Common myeloid progenitor, CD34-positive (primary cell): ENCODE measurements around the gene CACYBP.

Experiments used
- CTCF ChIA-PET: fragments of 350-600 bp; sonication (Branson Sonifier 250); formaldehyde crosslinking; loops from one replicate; lab custom pipeline; 2021; ENCODE audit warnings: antibody characterized with exemption; lab: Charles Lee
- POLR2A ChIA-PET: fragments of 350-600 bp; sonication (Branson Sonifier 250); formaldehyde crosslinking; loops from one replicate; lab custom pipeline; 2021; ENCODE audit warnings: antibody characterized with exemption; lab: Charles Lee
- DNase-seq, 3 donors: peaks; one replicate each; pipeline versions ENCODE4 v3.0.0 to v3.0.0-alpha.2; 2013
- H3K27ac ChIP-seq, 2 experiments: 1 replicate in 1 of 2; 2 replicates in 1 of 2; pipeline ENCODE4 v1.7.0; 2013; ENCODE audit warnings: inconsistent platforms in 2 of 2, low read length in 2 of 2, mild to moderate bottlenecking in 2 of 2, low read depth in 1 of 2, moderate library complexity in 1 of 2; ENCODE audit not compliant: severe bottlenecking in 2 of 2, insufficient read depth in 1 of 2, poor library complexity in 1 of 2
- H3K27me3 ChIP-seq, 5 experiments: replicated peaks in 2 of 5; 1 replicate in 3 of 5; 2 replicates in 2 of 5; pipeline versions ENCODE4 v1.6.1 to v1.7.0; 2013; ENCODE audit warnings: low read length in 4 of 5, mild to moderate bottlenecking in 2 of 5, moderate library complexity in 2 of 5, inconsistent platforms in 1 of 5; ENCODE audit not compliant: insufficient read depth in 5 of 5, control insufficient read depth in 4 of 5
- H3K36me3 ChIP-seq, 4 experiments: 1 replicate in 2 of 4; 2 replicates in 2 of 4; pipeline versions ENCODE4 v1.6.1 to v1.7.0; 2013; ENCODE audit warnings: low read length in 3 of 4, control low read depth in 1 of 4, mild to moderate bottlenecking in 1 of 4; ENCODE audit not compliant: control insufficient read depth in 4 of 4, insufficient read depth in 4 of 4
- H3K4me1 ChIP-seq, 4 experiments: 1 replicate in 3 of 4; 2 replicates in 1 of 4; pipeline versions ENCODE4 v1.6.1 to v1.7.1; 2013; ENCODE audit warnings: low read length in 3 of 4, mild to moderate bottlenecking in 3 of 4, control low read depth in 1 of 4, inconsistent platforms in 1 of 4, moderate library complexity in 1 of 4; ENCODE audit not compliant: control insufficient read depth in 4 of 4, insufficient read depth in 4 of 4; ENCODE audit errors: control extremely low read depth in 1 of 4
- H3K4me3 ChIP-seq, 7 experiments: 1 replicate in 4 of 7; 2 replicates in 3 of 7; pipeline versions ENCODE4 v1.5.1 to v1.7.0; 2013; ENCODE audit warnings: mild to moderate bottlenecking in 7 of 7, low read length in 6 of 7, moderate library complexity in 6 of 7, inconsistent platforms in 2 of 7, low read depth in 2 of 7, control low read depth in 1 of 7; ENCODE audit not compliant: insufficient read depth in 4 of 7, control insufficient read depth in 1 of 7; ENCODE audit errors: extremely low read depth in 1 of 7
- H3K9me3 ChIP-seq, 5 experiments: 1 replicate in 4 of 5; 2 replicates in 1 of 5; pipeline versions ENCODE4 v1.6.1 to v1.7.1; 2013; ENCODE audit warnings: low read length in 4 of 5, mild to moderate bottlenecking in 2 of 5, inconsistent platforms in 1 of 5, low read depth in 1 of 5, moderate library complexity in 1 of 5; ENCODE audit not compliant: control insufficient read depth in 4 of 5, insufficient read depth in 2 of 5; ENCODE audit errors: control extremely low read depth in 1 of 5
- WGBS: methylation state at CpG from one replicate; pipeline ENCODE4 v1.1.5; 2013; ENCODE audit not compliant: insufficient coverage; 5-methylcytosine and 5-hydroxymethylcytosine counted together

The CACYBP gene

DNA sequence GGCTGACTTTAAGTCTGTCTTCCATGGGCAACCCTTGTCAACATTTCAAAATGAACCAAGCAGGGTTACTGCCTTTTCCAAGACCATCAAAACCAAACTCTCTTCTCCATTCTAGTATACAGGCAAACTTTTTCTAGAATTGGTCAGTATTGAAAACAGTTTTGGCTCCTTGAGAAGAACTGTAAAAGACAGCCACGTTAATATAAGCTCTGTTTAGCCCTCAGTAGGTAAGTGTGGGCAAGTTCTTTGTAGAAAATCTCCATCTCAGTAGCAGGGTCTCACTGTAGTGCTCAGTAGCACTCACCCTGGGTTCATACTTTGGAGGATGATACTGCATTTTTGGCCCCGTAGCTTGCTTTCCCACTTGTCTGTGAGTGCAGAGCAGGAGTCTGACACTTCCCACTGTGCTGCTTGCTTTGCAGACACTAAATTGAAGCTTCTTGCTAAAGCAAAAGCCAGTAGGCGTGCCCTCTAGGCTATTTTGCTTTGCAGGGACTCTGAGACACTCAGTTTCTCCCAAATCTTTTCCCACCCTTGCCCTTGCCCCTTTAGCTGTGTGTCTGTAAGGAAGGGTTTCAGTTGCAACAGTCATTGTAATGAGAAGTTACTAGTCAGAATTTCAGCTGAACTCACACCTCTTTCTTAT is 34.3 kb upstream of the CACYBP start:
- H3K4me1 ChIP-seq, result peaks cover 47 to 67% (median 56%) of the 10 kb centered on the region in 4 experiments
- no peaks in the 10 kb centered on the region for H3K9me3 ChIP-seq
- H3K27me3 ChIP-seq, result no peaks in the 10 kb centered on the region
- ChIA-PET POLR2A (no interaction called here), CTCF (interaction anchor here (0.9 to 1.9 kb wide), 8 partner anchors 8 to 195 kb away, joined by 3 to 7 read pairs (median 4); no protein-coding TSS in a partner anchor)
- DNase-seq, result peak in 2 of 3 donors; percentile 45 to 56
- no peaks in the 10 kb centered on the region for H3K36me3 ChIP-seq
- WGBS, result 38% methylated on average over 3 of the region's 3 CpGs
- H3K27ac ChIP-seq, result peak overlapping the region in 1 of 2 experiments; percentile 63
- peak overlapping the region in 2 of 7 experiments; percentile 23 to 50 for H3K4me3 ChIP-seq

DNA sequence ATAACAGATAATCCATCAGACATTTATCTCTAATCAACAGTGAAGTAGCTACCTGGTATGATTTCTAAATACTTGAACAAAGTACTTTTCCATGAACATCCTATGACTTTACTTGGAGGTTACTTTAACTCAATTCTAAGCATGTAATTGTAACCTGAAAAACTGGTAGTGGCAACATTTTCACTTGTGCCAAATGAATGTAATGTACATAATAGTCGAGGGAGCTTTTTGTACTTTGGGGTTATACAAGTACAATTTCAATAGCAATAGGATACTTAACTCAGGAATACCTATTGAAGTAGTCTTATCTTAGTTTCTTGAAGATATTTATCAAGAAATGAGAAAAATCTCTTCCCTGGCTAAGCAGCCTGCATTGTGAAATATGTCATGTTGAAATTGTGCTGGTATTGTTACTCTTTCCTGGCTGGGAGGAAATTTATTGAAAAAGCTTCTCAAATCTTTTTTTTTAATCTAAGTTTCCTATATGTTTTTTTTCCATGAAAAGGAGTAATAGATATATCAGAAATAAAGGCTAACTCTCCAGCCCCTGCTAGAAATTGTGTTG is 33.7 kb upstream of the CACYBP start:
- Histone ChIP-seq H3K4me3 (peak overlapping the region in 2 of 7 experiments; percentile 4 to 23), H3K36me3 (no peaks in the 10 kb centered on the region), H3K27me3 (no peaks in the 10 kb centered on the region), H3K4me1 (peaks cover 47 to 67% (median 57%) of the 10 kb centered on the region in 4 experiments), H3K9me3 (no peaks in the 10 kb centered on the region), H3K27ac (peak overlapping the region in 1 of 2 experiments; percentile 63)
- POLR2A ChIA-PET, result no interaction called here
- CTCF ChIA-PET, result interaction anchor here (0.9 to 1.9 kb wide), 8 partner anchors 9 to 196 kb away, joined by 3 to 7 read pairs (median 4); no protein-coding TSS in a partner anchor
- WGBS, result no CpG with 5 or more reads among the region's 1 CpG
- no peak for DNase-seq

DNA sequence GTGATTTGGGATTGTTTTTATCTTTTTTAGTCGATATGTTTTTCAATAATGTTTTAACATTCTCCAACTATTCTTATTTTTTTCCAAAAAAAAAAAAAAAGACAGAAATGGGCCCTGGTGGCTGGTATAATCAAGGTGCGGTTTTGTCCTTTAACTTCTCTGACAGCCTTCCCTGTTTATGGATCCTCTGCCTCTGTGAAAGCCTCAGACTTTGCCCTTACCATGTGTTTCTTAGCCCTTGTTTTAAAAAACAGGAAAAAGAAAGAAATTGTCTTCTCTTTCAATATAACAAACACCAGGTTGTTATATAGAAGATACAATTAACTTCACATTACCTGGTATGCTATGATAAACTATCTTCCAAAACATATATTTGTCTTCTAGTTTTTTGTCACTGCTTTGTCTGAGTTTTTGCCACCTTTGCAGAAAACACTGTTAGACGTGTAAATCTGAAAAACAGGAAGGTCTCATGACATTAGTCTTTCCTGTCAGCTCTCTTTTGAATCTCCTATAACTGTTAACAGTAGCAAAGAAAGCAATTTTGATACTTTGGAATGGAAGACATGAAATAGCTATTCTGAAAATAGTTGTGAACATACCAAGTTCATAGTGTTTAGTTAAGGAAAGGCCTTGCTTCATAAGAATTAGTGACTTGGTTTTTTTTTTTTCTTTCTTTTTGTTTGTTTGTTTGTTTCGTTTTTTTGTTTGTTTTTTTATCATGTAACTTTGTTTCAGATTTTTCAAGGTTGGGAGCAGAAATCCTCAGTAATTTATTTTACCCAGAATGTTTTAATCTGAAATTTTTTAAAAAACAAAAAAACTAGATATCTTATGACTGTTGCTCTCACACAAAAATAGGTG is 31.7 kb upstream of the CACYBP start:
- Histone ChIP-seq H3K36me3 (no peaks in the 10 kb centered on the region), H3K4me3 (peak overlapping the region in 4 of 7 experiments; percentile 11 to 42 (median 18)), H3K9me3 (no peaks in the 10 kb centered on the region), H3K27ac (peak overlapping the region in 1 of 2 experiments; percentile 64), H3K27me3 (no peaks in the 10 kb centered on the region), H3K4me1 (peaks cover 52 to 79% (median 67%) of the 10 kb centered on the region in 4 experiments)
- CTCF ChIA-PET, result no interaction called here
- WGBS, result no CpG with 5 or more reads among the region's 4 CpGs
- DNase-seq, result peak in 2 of 3 donors; percentile 42 to 65
- POLR2A ChIA-PET, result interaction anchor here (1.0 kb wide), 1 partner anchor 179 kb away, joined by 3 read pairs; no protein-coding TSS in a partner anchor

GRCh38 chr1:174968750-174969244 is 30.9 kb upstream of the CACYBP start:
- Histone ChIP-seq H3K27ac (peak overlapping the region in 1 of 2 experiments; percentile 64), H3K4me1 (peaks cover 50 to 73% (median 63%) of the 10 kb centered on the region in 4 experiments), H3K36me3 (no peaks in the 10 kb centered on the region), H3K4me3 (peak overlapping the region in 4 of 7 experiments; percentile 8 to 19 (median 14)), H3K27me3 (no peaks in the 10 kb centered on the region), H3K9me3 (no peaks in the 10 kb centered on the region)
- DNase-seq, result peak in 2 of 3 donors; percentile 72 to 82
- WGBS, result 30% methylated on average over 4 of the region's 5 CpGs
- ChIA-PET POLR2A (interaction anchor here (1.0 kb wide), 1 partner anchor 180 kb away, joined by 3 read pairs; no protein-coding TSS in a partner anchor), CTCF (interaction anchor here (0.6 kb wide), 1 partner anchor 24 kb away, joined by 3 read pairs; no protein-coding TSS in a partner anchor)

- no peaks in the 10 kb centered on the region for H3K36me3 ChIP-seq
- H3K9me3 ChIP-seq, result no peaks in the 10 kb centered on the region
- peaks cover 41 to 61% (median 52%) of the 10 kb centered on the region in 4 experiments for H3K4me1 ChIP-seq
- no peak overlapping the region for H3K4me3 ChIP-seq
- no peak overlapping the region for H3K27ac ChIP-seq
- no peaks in the 10 kb centered on the region for H3K27me3 ChIP-seq
- WGBS, result 83% methylated on average over 1 of the region's 1 CpG
- CTCF ChIA-PET, result interaction anchor here (1.6 to 2.1 kb wide), 2 partner anchors 12 to 13 kb away, joined by 3 to 6 read pairs; no protein-coding TSS in a partner anchor
- DNase-seq, result peak in 1 of 3 donors; percentile 22
- POLR2A ChIA-PET, result no interaction called here
Observed at GRCh38 chr1:174969977-174970376, 29.8 kb upstream of the CACYBP start.

DNA sequence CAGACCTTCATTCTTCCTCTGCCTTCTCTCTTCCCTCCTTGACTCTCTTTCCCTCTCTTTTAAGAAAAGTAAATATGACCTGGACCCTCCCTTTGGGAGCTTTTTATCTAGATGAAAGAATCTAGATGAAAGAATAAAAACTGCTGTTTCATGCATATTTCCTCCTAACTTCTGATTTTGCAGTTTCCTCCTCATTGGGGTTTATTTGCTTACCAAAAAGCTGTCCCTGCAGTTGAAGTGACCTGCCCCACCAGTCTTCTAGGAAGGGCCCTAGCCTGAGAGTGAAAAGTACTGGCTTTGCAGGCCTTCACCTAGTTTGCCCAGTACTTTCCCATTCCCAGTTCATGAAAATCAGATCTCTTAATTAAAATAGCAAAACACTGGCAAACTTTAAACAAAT is 28.3 kb upstream of the CACYBP start:
- ChIA-PET POLR2A (no interaction called here), CTCF (interaction anchor here (1.0 to 2.1 kb wide), 3 partner anchors 10 to 15 kb away, joined by 3 to 6 read pairs (median 3); no protein-coding TSS in a partner anchor)
- no peak for DNase-seq
- Histone ChIP-seq H3K27me3 (no peaks in the 10 kb centered on the region), H3K4me1 (peaks cover 29 to 46% (median 43%) of the 10 kb centered on the region in 4 experiments), H3K27ac (no peak overlapping the region), H3K9me3 (no peaks in the 10 kb centered on the region), H3K36me3 (no peaks in the 10 kb centered on the region), H3K4me3 (peak overlapping the region in 1 of 7 experiments; percentile 19)
